CD4-positive, alpha-beta T cell (primary cell): ENCODE data around the gene DGLUCY. TPM values are rescaled to one million over a fixed set of nuclear protein-coding genes. Genes with fewer than 3 reads are reported as not detected.

Source experiments
- ATAC-seq: fragments of 200-7000 bp; cut with Tn5 transposase; one replicate; pipeline ENCODE4 v1.10.0; 2022; ENCODE audit warnings: mild to moderate bottlenecking; ENCODE audit not compliant: poor library complexity
- CTCF ChIA-PET: fragments of 350-600 bp; sonication (Branson Sonifier 250); formaldehyde crosslinking; loops from one replicate; lab custom pipeline; 2021; ENCODE audit warnings: antibody characterized with exemption, inconsistent platforms; lab: Charles Lee
- POLR2A ChIA-PET: fragments of 350-600 bp; sonication (Branson Sonifier 250); formaldehyde crosslinking; loops from one replicate; lab custom pipeline; 2021; ENCODE audit warnings: antibody characterized with exemption, inconsistent platforms; lab: Charles Lee
- DNase-seq, 14 experiments: peaks; one replicate each; pipeline ENCODE4 v3.0.0-alpha.2; 2013 to 2020; ENCODE audit warnings: mixed read lengths in 2 of 14
- H3K27ac ChIP-seq, 2 donors: one replicate each; pipeline versions ENCODE4 v1.5.1 to v1.7.0; 2013; ENCODE audit warnings: low read length in 2 of 2, low read depth in 1 of 2, mild to moderate bottlenecking in 1 of 2
- H3K27me3 ChIP-seq, 2 experiments: 1 replicate in 1 of 2; 2 replicates in 1 of 2; pipeline versions ENCODE4 v1.6.1 to v1.7.0; 2013; ENCODE audit warnings: low read length in 2 of 2, control low read depth in 1 of 2, mild to moderate bottlenecking in 1 of 2, moderate library complexity in 1 of 2; ENCODE audit not compliant: insufficient read depth in 2 of 2, control insufficient read depth in 1 of 2
- H3K36me3 ChIP-seq: one replicate; pipeline ENCODE4 v1.6.1; 2013; ENCODE audit warnings: low read length, control low read depth; ENCODE audit not compliant: insufficient read depth
- H3K4me1 ChIP-seq: one replicate; pipeline ENCODE4 v1.6.1; 2013; ENCODE audit warnings: low read length, control low read depth; ENCODE audit not compliant: insufficient read depth
- H3K4me3 ChIP-seq: one replicate; pipeline ENCODE4 v1.5.1; 2013; ENCODE audit warnings: mild to moderate bottlenecking, low read length, moderate library complexity
- H3K9me3 ChIP-seq, 2 experiments: 1 replicate in 1 of 2; 2 replicates in 1 of 2; pipeline versions ENCODE4 v1.6.1 to v1.7.0; 2013; ENCODE audit warnings: low read length in 2 of 2, mild to moderate bottlenecking in 2 of 2, control low read depth in 1 of 2, moderate library complexity in 1 of 2; ENCODE audit not compliant: control insufficient read depth in 1 of 2, insufficient read depth in 1 of 2
- H3K27ac Mint-ChIP-seq: one replicate; pipeline ENCODE4 v1.8.0; 2020; ENCODE audit warnings: mixed read lengths
- H3K27me3 Mint-ChIP-seq: one replicate; pipeline ENCODE4 v1.8.0; 2021; ENCODE audit warnings: mixed read lengths
- H3K36me3 Mint-ChIP-seq: one replicate; pipeline ENCODE4 v1.8.0; 2021; ENCODE audit warnings: low read depth, mixed read lengths
- H3K4me1 Mint-ChIP-seq: one replicate; pipeline ENCODE4 v1.8.0; 2021; ENCODE audit warnings: low read depth, mixed read lengths
- H3K4me3 Mint-ChIP-seq: one replicate; pipeline ENCODE4 v1.8.0; 2020; ENCODE audit warnings: mild to moderate bottlenecking, mixed read lengths
- H3K9me3 Mint-ChIP-seq: one replicate; pipeline ENCODE4 v1.8.0; 2020; ENCODE audit warnings: mixed read lengths
- intact Hi-C, 2 experiments: fragments of 100-400 bp; cut with DNase I in 1 of 2; cut with micrococcal nuclease in 1 of 2; formaldehyde crosslinking; loops; one replicate each; pipeline versions ENCODE4 v1.15.1 to v1.9.0; 2023 to 2025; cut with DNase I, micrococcal nuclease
- total RNA-seq, 174 experiments: library from RNA in 2 of 174; stranded (reverse) in 2 of 174; gene quantifications; one replicate each; pipeline ENCODE4 v1.2.3 and lab custom pipeline; 2021 to 2026
- TF ChIP-seq, protein P1 (sequence below): fragments of 200-600 bp; IDR thresholded peaks from one replicate; pipeline ENCODE4 v1.8.0; 2022; ENCODE audit warnings: antibody characterized with exemption, mild to moderate bottlenecking

Gene DGLUCY
- total RNA-seq, 2 experiments from 2014 or later, result 33.0 to 34.9 TPM

DNA sequence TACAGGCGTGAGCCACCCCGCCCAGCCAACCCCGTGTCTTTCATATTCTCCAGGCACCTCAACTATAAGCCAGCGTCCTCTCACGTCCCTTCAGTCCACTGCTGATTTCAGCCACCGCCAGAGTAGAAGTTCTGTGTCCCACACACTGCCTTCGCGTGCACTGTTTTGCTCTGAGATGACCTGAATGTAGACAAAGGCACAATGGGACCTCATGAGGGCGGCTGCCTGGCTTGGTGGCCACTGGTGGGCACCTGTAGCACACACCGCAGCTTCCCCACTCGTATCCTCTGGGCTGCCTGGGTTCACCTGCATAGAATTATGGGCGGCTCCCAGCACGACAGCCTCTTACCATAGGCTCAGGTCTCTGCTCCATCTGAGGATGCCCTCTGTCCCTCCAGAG is 73.4 kb downstream of the DGLUCY start:
- no peak overlapping the region for H3K27ac Mint-ChIP-seq
- H3K4me3 Mint-ChIP-seq, result no peak overlapping the region

DNA sequence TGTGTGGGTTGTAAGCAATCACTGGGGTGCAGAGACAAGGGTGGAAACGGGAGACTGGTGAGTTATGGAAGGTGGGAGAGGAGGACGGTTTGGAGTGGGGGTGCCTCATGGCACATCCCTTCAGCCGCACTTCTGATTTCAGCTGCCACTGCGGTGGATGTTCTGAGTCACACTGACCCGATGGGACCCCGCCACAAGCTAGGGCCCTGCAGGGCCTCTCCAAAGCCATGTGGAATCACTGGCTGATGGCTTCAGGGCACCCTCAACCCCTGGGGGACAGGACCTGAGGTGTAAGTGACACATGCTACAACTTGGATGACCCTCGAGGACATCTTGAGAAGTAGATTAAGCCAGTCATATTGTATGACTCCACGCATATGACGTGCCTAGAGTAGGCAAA is 77.0 kb downstream of the DGLUCY start:
- no peak for DNase-seq
- Histone ChIP-seq H3K4me1 (peaks cover 15% of the 10 kb centered on the region), H3K9me3 (no peaks in the 10 kb centered on the region), H3K36me3 (peaks cover 61% of the 10 kb centered on the region), H3K27ac (no peak overlapping the region), H3K27me3 (no peaks in the 10 kb centered on the region), H3K4me3 (no peak overlapping the region)
- TF ChIP-seq, protein P1, sequence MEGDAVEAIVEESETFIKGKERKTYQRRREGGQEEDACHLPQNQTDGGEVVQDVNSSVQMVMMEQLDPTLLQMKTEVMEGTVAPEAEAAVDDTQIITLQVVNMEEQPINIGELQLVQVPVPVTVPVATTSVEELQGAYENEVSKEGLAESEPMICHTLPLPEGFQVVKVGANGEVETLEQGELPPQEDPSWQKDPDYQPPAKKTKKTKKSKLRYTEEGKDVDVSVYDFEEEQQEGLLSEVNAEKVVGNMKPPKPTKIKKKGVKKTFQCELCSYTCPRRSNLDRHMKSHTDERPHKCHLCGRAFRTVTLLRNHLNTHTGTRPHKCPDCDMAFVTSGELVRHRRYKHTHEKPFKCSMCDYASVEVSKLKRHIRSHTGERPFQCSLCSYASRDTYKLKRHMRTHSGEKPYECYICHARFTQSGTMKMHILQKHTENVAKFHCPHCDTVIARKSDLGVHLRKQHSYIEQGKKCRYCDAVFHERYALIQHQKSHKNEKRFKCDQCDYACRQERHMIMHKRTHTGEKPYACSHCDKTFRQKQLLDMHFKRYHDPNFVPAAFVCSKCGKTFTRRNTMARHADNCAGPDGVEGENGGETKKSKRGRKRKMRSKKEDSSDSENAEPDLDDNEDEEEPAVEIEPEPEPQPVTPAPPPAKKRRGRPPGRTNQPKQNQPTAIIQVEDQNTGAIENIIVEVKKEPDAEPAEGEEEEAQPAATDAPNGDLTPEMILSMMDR, result no peak
- Mint-ChIP-seq H3K4me1 (peaks cover 17% of the 10 kb centered on the region), H3K36me3 (peaks cover 77% of the 10 kb centered on the region), H3K4me3 (no peak overlapping the region), H3K9me3 (no peaks in the 10 kb centered on the region), H3K27ac (no peak overlapping the region), H3K27me3 (no peaks in the 10 kb centered on the region)
- POLR2A ChIA-PET, result no interaction called here
- intact Hi-C loops, result loop anchor here (5.0 kb wide), 3 partner anchors 36 to 96 kb away; partner anchors contain the start of gene GPR68 (in 1 of the 2)
- CTCF ChIA-PET, result interaction anchor here (1.2 kb wide), 1 partner anchor 18 kb away, joined by 3 read pairs; no protein-coding TSS in a partner anchor
- ATAC-seq, result no peak

More for the DNA sequence above, 73.4 kb downstream of the DGLUCY start:
- no peaks in the 10 kb centered on the region for H3K9me3 Mint-ChIP-seq
- H3K27me3 Mint-ChIP-seq, result no peaks in the 10 kb centered on the region
- peaks cover 79% of the 10 kb centered on the region for H3K36me3 Mint-ChIP-seq
- H3K27me3 ChIP-seq, result no peaks in the 10 kb centered on the region
- H3K9me3 ChIP-seq, result no peaks in the 10 kb centered on the region
- ChIA-PET POLR2A (no interaction called here), CTCF (no interaction called here)
- H3K27ac ChIP-seq, result no peak overlapping the region
- no peaks in the 10 kb centered on the region for H3K4me1 Mint-ChIP-seq
- no peak for ATAC-seq
- intact Hi-C loops, result no loop called here
- no peaks in the 10 kb centered on the region for H3K4me1 ChIP-seq
- H3K36me3 ChIP-seq, result peaks cover 76% of the 10 kb centered on the region
- TF ChIP-seq, protein P1, result no peak
- DNase-seq, result no peak
- no peak overlapping the region for H3K4me3 ChIP-seq

DNA sequence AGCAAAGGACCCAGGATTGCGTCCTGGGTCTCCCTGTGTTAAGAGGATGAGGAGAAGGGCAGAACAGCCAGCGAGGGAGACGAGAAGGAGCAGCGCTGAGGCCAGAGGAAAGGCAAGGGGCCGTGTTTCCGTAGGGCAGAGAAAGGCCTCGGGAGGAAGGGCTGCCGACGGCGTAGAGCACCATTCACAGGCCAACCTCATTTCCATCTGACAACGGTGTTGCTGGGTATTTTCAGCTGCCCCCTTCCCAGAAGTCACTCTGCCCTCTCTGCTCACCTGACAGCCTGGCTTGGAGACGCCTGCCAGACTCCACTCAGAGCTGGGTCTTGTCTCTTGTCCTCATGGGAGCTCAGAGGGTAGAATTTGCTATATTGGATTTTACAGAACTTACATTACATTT is 79.2 kb downstream of the DGLUCY start:
- Histone ChIP-seq H3K4me1 (peaks cover 15% of the 10 kb centered on the region), H3K4me3 (no peak overlapping the region), H3K9me3 (no peaks in the 10 kb centered on the region), H3K27me3 (no peaks in the 10 kb centered on the region), H3K27ac (no peak overlapping the region), H3K36me3 (peaks cover 61% of the 10 kb centered on the region)
- Mint-ChIP-seq H3K36me3 (peaks cover 75% of the 10 kb centered on the region), H3K27me3 (no peaks in the 10 kb centered on the region), H3K27ac (no peak overlapping the region), H3K4me3 (no peak overlapping the region), H3K9me3 (no peaks in the 10 kb centered on the region), H3K4me1 (peaks cover 17% of the 10 kb centered on the region)
- ChIA-PET POLR2A (interaction anchor here (1.1 to 2.2 kb wide), 6 partner anchors 16 to 133 kb away, joined by 4 to 13 read pairs (median 6); partner anchors contain the start of gene RPS6KA5), CTCF (interaction anchor here (0.7 to 2.0 kb wide), 4 partner anchors 16 to 52 kb away, joined by 4 to 12 read pairs (median 8); partner anchors contain the start of gene GPR68)
- TF ChIP-seq, protein P1, result no peak
- intact Hi-C loops, result loop anchor here (5.0 kb wide), 3 partner anchors 34 to 94 kb away; partner anchors contain the start of gene GPR68 (in 1 of the 2)
- no peak for DNase-seq
- ATAC-seq, result no peak
